Common myeloid progenitor, CD34-positive (primary cell): ENCODE measurements around the gene LRRC52.

Experiments
- CTCF ChIA-PET: fragments of 350-600 bp; sonication (Branson Sonifier 250); formaldehyde crosslinking; loops from one replicate; lab custom pipeline; 2021; ENCODE audit warnings: antibody characterized with exemption; lab: Charles Lee
- POLR2A ChIA-PET: fragments of 350-600 bp; sonication (Branson Sonifier 250); formaldehyde crosslinking; loops from one replicate; lab custom pipeline; 2021; ENCODE audit warnings: antibody characterized with exemption; lab: Charles Lee
- DNase-seq, 3 donors: peaks; one replicate each; pipeline versions ENCODE4 v3.0.0 to v3.0.0-alpha.2; 2013
- H3K27ac ChIP-seq, 2 experiments: 1 replicate in 1 of 2; 2 replicates in 1 of 2; pipeline ENCODE4 v1.7.0; 2013; ENCODE audit warnings: inconsistent platforms in 2 of 2, low read length in 2 of 2, mild to moderate bottlenecking in 2 of 2, low read depth in 1 of 2, moderate library complexity in 1 of 2; ENCODE audit not compliant: severe bottlenecking in 2 of 2, insufficient read depth in 1 of 2, poor library complexity in 1 of 2
- H3K27me3 ChIP-seq, 5 experiments: replicated peaks in 2 of 5; 1 replicate in 3 of 5; 2 replicates in 2 of 5; pipeline versions ENCODE4 v1.6.1 to v1.7.0; 2013; ENCODE audit warnings: low read length in 4 of 5, mild to moderate bottlenecking in 2 of 5, moderate library complexity in 2 of 5, inconsistent platforms in 1 of 5; ENCODE audit not compliant: insufficient read depth in 5 of 5, control insufficient read depth in 4 of 5
- H3K36me3 ChIP-seq, 4 experiments: 1 replicate in 2 of 4; 2 replicates in 2 of 4; pipeline versions ENCODE4 v1.6.1 to v1.7.0; 2013; ENCODE audit warnings: low read length in 3 of 4, control low read depth in 1 of 4, mild to moderate bottlenecking in 1 of 4; ENCODE audit not compliant: control insufficient read depth in 4 of 4, insufficient read depth in 4 of 4
- H3K4me1 ChIP-seq, 4 experiments: 1 replicate in 3 of 4; 2 replicates in 1 of 4; pipeline versions ENCODE4 v1.6.1 to v1.7.1; 2013; ENCODE audit warnings: low read length in 3 of 4, mild to moderate bottlenecking in 3 of 4, control low read depth in 1 of 4, inconsistent platforms in 1 of 4, moderate library complexity in 1 of 4; ENCODE audit not compliant: control insufficient read depth in 4 of 4, insufficient read depth in 4 of 4; ENCODE audit errors: control extremely low read depth in 1 of 4
- H3K4me3 ChIP-seq, 7 experiments: 1 replicate in 4 of 7; 2 replicates in 3 of 7; pipeline versions ENCODE4 v1.5.1 to v1.7.0; 2013; ENCODE audit warnings: mild to moderate bottlenecking in 7 of 7, low read length in 6 of 7, moderate library complexity in 6 of 7, inconsistent platforms in 2 of 7, low read depth in 2 of 7, control low read depth in 1 of 7; ENCODE audit not compliant: insufficient read depth in 4 of 7, control insufficient read depth in 1 of 7; ENCODE audit errors: extremely low read depth in 1 of 7
- H3K9me3 ChIP-seq, 5 experiments: 1 replicate in 4 of 5; 2 replicates in 1 of 5; pipeline versions ENCODE4 v1.6.1 to v1.7.1; 2013; ENCODE audit warnings: low read length in 4 of 5, mild to moderate bottlenecking in 2 of 5, inconsistent platforms in 1 of 5, low read depth in 1 of 5, moderate library complexity in 1 of 5; ENCODE audit not compliant: control insufficient read depth in 4 of 5, insufficient read depth in 2 of 5; ENCODE audit errors: control extremely low read depth in 1 of 5
- WGBS: methylation state at CpG from one replicate; pipeline ENCODE4 v1.1.5; 2013; ENCODE audit not compliant: insufficient coverage; 5-methylcytosine and 5-hydroxymethylcytosine counted together

LRRC52 gene

DNA sequence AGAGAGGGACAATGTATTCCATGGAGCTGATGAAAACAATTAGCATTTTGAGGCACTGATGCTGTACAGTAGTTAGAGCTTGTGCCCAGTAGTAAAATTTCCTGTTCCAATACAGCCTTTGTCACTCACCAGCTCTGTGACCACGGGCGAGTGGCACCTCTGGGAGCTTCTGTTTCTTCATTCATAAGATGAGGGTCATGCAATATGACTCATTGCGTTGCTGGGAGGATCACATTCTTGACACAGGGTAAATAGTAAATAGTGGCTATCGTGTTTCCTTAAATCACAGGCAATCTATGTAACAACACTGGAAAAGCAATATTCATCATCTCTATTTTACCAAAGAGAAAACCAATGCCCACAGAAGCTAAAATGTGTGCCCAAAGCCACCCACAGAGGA, 4.5 kb upstream of the LRRC52 start:
- peaks cover 2 to 43% (median 10%) of the 10 kb centered on the region in 5 experiments for H3K27me3 ChIP-seq
- DNase-seq, result no peak
- no peak overlapping the region for H3K27ac ChIP-seq
- no peaks in the 10 kb centered on the region for H3K9me3 ChIP-seq
- no peaks in the 10 kb centered on the region for H3K36me3 ChIP-seq
- ChIA-PET CTCF (no interaction called here), POLR2A (no interaction called here)
- no peaks in the 10 kb centered on the region for H3K4me1 ChIP-seq
- no peak overlapping the region for H3K4me3 ChIP-seq
- 83% methylated on average over 3 of the region's 4 CpGs for WGBS

GRCh38 chr1:165539908-165540307, 3.9 kb upstream of the LRRC52 start:
- no peaks in the 10 kb centered on the region for H3K36me3 ChIP-seq
- DNase-seq, result no peak
- no peaks in the 10 kb centered on the region for H3K4me1 ChIP-seq
- no peak overlapping the region for H3K4me3 ChIP-seq
- POLR2A ChIA-PET, result no interaction called here
- 79% methylated on average over 3 of the region's 3 CpGs for WGBS
- H3K9me3 ChIP-seq, result no peaks in the 10 kb centered on the region
- no peak overlapping the region for H3K27ac ChIP-seq
- peaks cover 2 to 44% (median 16%) of the 10 kb centered on the region in 5 experiments for H3K27me3 ChIP-seq
- CTCF ChIA-PET, result no interaction called here

GRCh38 chr1:165542015-165542631, 1.7 kb upstream of the LRRC52 start:
- ChIA-PET CTCF (no interaction called here), POLR2A (no interaction called here)
- no peaks in the 10 kb centered on the region for H3K36me3 ChIP-seq
- no peaks in the 10 kb centered on the region for H3K9me3 ChIP-seq
- H3K27ac ChIP-seq, result no peak overlapping the region
- H3K4me3 ChIP-seq, result no peak overlapping the region
- no peak for DNase-seq
- WGBS, result 100% methylated on average over 2 of the region's 6 CpGs
- H3K4me1 ChIP-seq, result no peaks in the 10 kb centered on the region
- peaks cover 0 to 53% (median 20%) of the 10 kb centered on the region in 5 experiments for H3K27me3 ChIP-seq

DNA sequence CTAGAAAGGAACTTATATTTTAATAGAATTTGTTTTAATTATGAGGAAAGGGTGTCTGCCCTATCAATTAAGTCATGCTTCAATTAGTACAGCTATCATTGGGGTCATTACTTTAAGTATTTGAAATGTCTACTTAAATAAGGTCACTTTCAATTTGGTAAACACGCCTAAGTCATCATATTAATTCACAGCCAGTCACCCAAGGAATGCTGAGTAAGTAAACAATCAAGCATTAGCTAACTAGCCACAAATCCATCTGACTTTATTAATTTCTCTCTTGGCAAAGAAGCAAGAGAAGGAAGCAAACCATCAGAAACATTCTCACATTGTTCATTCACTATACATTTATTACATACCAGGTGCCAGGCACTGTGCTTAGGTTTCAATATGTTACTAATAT, 1.2 kb upstream of the LRRC52 start:
- H3K27ac ChIP-seq, result no peak overlapping the region
- DNase-seq, result no peak
- no peaks in the 10 kb centered on the region for H3K4me1 ChIP-seq
- ChIA-PET CTCF (no interaction called here), POLR2A (no interaction called here)
- H3K4me3 ChIP-seq, result no peak overlapping the region
- H3K9me3 ChIP-seq, result no peaks in the 10 kb centered on the region
- H3K27me3 ChIP-seq, result peaks cover 0 to 49% (median 20%) of the 10 kb centered on the region in 5 experiments
- WGBS, result 60% methylated on average over 1 of the region's 1 CpG
- no peaks in the 10 kb centered on the region for H3K36me3 ChIP-seq

DNA sequence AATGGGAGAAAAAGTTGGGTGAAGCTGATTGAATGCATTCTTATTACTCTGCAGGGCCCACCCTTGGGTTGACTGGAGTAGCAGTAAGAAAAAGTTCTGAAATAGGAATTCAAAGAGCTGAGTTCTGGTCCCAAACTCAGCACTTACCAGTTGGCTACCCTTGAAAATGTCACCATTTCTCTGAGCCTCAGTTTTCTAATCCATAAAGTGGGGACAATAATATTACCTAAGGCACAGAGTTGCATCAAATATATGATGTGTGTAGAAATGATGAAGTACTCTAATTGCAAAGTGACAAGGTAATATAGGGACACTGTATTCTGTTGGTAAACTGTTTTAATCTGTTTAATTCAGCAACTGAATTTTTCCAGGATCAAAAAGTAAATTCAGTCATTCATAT, 1.2 kb downstream of the LRRC52 start:
- H3K4me3 ChIP-seq, result no peak overlapping the region
- no peak overlapping the region for H3K27ac ChIP-seq
- ChIA-PET POLR2A (no interaction called here), CTCF (no interaction called here)
- no peaks in the 10 kb centered on the region for H3K36me3 ChIP-seq
- H3K9me3 ChIP-seq, result no peaks in the 10 kb centered on the region
- no peaks in the 10 kb centered on the region for H3K4me1 ChIP-seq
- peaks cover 0 to 48% (median 17%) of the 10 kb centered on the region in 5 experiments for H3K27me3 ChIP-seq
- DNase-seq, result no peak

DNA sequence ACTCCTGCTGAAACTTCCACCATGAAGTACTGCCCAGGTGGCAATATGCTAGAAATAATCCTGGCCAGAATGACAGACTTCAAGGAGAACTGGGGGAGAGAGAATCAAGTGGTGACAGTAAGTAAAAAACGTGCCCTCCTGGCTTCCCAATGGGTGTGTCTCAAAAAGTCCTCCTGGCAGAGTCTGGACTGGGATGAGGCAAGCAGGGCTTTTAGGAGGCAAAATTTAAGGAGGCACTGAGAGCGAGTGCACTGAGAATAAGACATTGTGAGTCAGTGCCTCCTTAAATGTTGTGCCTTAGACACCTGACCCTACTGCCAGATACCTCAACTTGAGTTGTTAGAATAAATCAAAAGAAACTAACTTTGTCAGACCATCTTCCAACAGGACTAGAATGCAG, 2.2 kb downstream of the LRRC52 start:
- peaks cover 0 to 45% (median 13%) of the 10 kb centered on the region in 5 experiments for H3K27me3 ChIP-seq
- H3K4me3 ChIP-seq, result no peak overlapping the region
- 69% methylated on average over 2 of the region's 2 CpGs for WGBS
- ChIA-PET POLR2A (no interaction called here), CTCF (no interaction called here)
- H3K27ac ChIP-seq, result no peak overlapping the region
- no peaks in the 10 kb centered on the region for H3K4me1 ChIP-seq
- no peaks in the 10 kb centered on the region for H3K9me3 ChIP-seq
- DNase-seq, result no peak
- H3K36me3 ChIP-seq, result no peaks in the 10 kb centered on the region

GRCh38 chr1:165549973-165550372, 6.2 kb downstream of the LRRC52 start:
- ChIA-PET POLR2A (no interaction called here), CTCF (no interaction called here)
- Histone ChIP-seq H3K4me3 (no peak overlapping the region), H3K4me1 (no peaks in the 10 kb centered on the region), H3K36me3 (no peaks in the 10 kb centered on the region), H3K27me3 (peaks cover 0 to 28% (median 8%) of the 10 kb centered on the region in 5 experiments), H3K27ac (no peak overlapping the region), H3K9me3 (no peaks in the 10 kb centered on the region)
- DNase-seq, result no peak
- WGBS, result 100% methylated on average over 1 of the region's 2 CpGs
